Type B pancreatic cell (in vitro differentiated cells): Measurements from ENCODE around the gene ARHGEF10L. TPM values are rescaled to one million over a fixed set of nuclear protein-coding genes. Genes with fewer than 3 reads are reported as not detected.

ENCODE experiments used
- DNase-seq: peaks from one replicate; pipeline ENCODE4 v3.0.0; 2021; ENCODE audit warnings: mixed read lengths; ENCODE audit not compliant: unreplicated experiment; ENCODE audit errors: extremely low spot score
- H3K27ac Mint-ChIP-seq: 2 replicates; pipeline ENCODE4 v1.8.0; 2021; ENCODE audit warnings: mild to moderate bottlenecking, mixed read lengths
- H3K27me3 Mint-ChIP-seq: 2 replicates; pipeline ENCODE4 v1.8.0; 2021; ENCODE audit warnings: mixed read lengths
- H3K36me3 Mint-ChIP-seq: 2 replicates; pipeline ENCODE4 v1.8.0; 2021; ENCODE audit warnings: mixed read lengths
- H3K4me1 Mint-ChIP-seq: one replicate; pipeline ENCODE4 v1.8.0; 2021; ENCODE audit warnings: mixed read lengths; ENCODE audit not compliant: unreplicated experiment
- H3K4me3 Mint-ChIP-seq: 2 replicates; pipeline ENCODE4 v1.8.0; 2021; ENCODE audit warnings: mild to moderate bottlenecking, mixed read lengths
- H3K9me3 Mint-ChIP-seq: 2 replicates; pipeline ENCODE4 v1.8.0; 2021; ENCODE audit warnings: mixed read lengths
- total RNA-seq: library from RNA; stranded (reverse); gene quantifications from 2 replicates; pipeline ENCODE4 v1.2.1, GENCODE V29; 2021; ENCODE audit warnings: low replicate concordance
- TF ChIP-seq, protein P1 (sequence below): fragments of 200-600 bp; sonication (generic); conservative IDR thresholded peaks from 2 replicates; pipeline ENCODE4 v1.5.0; 2021; ENCODE audit warnings: antibody characterized with exemption, mild to moderate bottlenecking

Gene ARHGEF10L
- total RNA-seq, 1 donor from 2014 or later: 36.0 TPM

DNA sequence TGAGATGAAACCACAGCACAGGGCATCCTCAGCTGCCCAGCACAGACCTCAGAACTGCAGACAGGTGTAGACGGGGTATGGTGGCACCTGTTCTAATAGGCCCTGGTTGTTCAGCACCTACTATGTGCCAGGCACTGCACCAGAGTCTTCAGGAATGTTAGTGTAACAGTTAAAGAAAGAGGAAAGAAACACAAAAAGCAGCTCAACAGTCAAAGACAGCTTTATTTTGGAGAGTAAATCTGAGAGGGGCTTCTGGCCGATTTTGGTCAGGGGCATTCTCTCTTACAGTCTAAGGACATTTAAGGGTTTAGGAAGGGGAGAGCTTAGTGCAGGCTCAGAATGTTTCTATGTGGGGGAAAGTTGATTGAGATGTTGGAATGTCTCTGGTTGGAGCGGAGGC lies 170.5 kb downstream of the ARHGEF10L start:
- H3K4me1 Mint-ChIP-seq: peaks cover 5% of the 10 kb centered on the region
- peaks cover 17% of the 10 kb centered on the region for H3K27me3 Mint-ChIP-seq
- no peak overlapping the region for H3K4me3 Mint-ChIP-seq

DNA sequence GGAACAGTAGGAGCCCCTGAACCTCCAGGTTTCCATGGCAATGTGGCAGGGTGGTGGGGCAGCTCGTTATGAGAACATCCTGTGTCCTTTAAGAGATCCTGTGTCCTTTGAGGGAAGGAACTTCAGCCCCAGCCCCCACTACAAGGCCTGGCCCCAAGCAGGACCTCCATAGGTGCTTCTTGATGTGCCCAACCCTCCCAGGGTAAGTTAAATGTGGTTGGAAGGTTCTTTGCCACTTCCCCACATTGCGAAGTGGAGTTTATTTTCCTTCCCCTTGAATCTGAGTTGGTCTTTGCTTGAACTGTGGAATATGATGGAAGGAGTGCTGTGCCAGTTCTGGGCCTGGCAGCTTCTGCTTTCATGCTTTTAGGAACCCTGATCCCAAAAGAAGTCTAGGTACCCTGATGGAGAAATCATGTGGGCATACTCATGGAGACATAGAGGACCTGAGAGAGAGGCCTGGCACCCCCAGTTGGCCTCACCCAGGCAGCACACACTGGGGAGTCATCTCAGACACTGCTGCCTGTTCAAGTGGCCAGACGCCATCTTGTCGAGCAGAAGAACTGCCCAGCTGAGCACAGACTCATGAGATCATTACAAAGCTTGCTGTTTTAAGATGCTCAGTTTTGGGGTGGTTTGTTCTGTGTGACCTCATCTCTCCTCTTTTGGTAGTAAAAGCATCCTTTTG lies 171.5 kb downstream of the ARHGEF10L start:
- TF ChIP-seq, protein P1, sequence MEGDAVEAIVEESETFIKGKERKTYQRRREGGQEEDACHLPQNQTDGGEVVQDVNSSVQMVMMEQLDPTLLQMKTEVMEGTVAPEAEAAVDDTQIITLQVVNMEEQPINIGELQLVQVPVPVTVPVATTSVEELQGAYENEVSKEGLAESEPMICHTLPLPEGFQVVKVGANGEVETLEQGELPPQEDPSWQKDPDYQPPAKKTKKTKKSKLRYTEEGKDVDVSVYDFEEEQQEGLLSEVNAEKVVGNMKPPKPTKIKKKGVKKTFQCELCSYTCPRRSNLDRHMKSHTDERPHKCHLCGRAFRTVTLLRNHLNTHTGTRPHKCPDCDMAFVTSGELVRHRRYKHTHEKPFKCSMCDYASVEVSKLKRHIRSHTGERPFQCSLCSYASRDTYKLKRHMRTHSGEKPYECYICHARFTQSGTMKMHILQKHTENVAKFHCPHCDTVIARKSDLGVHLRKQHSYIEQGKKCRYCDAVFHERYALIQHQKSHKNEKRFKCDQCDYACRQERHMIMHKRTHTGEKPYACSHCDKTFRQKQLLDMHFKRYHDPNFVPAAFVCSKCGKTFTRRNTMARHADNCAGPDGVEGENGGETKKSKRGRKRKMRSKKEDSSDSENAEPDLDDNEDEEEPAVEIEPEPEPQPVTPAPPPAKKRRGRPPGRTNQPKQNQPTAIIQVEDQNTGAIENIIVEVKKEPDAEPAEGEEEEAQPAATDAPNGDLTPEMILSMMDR: no peak
- H3K4me3 Mint-ChIP-seq: no peak overlapping the region

More for the DNA sequence above, 170.5 kb downstream of the ARHGEF10L start:
- Mint-ChIP-seq H3K9me3 (no peaks in the 10 kb centered on the region), H3K27ac (no peak overlapping the region), H3K36me3 (no peaks in the 10 kb centered on the region)
- TF ChIP-seq, protein P1: no peak
- no peak for DNase-seq

DNA sequence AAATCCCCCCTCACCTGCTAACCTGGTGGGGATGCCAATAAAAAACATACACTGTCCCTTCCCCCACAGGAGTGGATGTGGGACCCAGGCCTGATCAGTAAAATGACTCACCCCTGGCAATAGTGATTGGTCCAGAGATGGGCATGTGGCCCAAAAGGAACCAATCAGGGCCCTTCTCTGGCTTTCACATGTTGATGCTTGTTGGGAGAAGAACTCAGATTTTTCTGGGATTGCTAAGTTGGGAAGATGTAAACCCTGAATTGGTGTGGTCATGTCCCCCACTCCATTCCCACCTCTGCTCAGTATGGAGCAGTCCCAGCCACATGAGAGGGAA lies 172.0 kb downstream of the ARHGEF10L start:
- H3K27ac Mint-ChIP-seq: no peak overlapping the region
- no peak overlapping the region for H3K4me3 Mint-ChIP-seq
- H3K9me3 Mint-ChIP-seq: no peaks in the 10 kb centered on the region
- no peaks in the 10 kb centered on the region for H3K36me3 Mint-ChIP-seq
- TF ChIP-seq, protein P1: no peak
- peaks cover 5% of the 10 kb centered on the region for H3K4me1 Mint-ChIP-seq
- no peak for DNase-seq
- peaks cover 12% of the 10 kb centered on the region for H3K27me3 Mint-ChIP-seq

More for the DNA sequence above, 171.5 kb downstream of the ARHGEF10L start:
- no peaks in the 10 kb centered on the region for H3K36me3 Mint-ChIP-seq
- H3K27ac Mint-ChIP-seq: no peak overlapping the region
- peaks cover 5% of the 10 kb centered on the region for H3K4me1 Mint-ChIP-seq
- H3K9me3 Mint-ChIP-seq: no peaks in the 10 kb centered on the region
- peaks cover 17% of the 10 kb centered on the region for H3K27me3 Mint-ChIP-seq
- DNase-seq: no peak

DNA sequence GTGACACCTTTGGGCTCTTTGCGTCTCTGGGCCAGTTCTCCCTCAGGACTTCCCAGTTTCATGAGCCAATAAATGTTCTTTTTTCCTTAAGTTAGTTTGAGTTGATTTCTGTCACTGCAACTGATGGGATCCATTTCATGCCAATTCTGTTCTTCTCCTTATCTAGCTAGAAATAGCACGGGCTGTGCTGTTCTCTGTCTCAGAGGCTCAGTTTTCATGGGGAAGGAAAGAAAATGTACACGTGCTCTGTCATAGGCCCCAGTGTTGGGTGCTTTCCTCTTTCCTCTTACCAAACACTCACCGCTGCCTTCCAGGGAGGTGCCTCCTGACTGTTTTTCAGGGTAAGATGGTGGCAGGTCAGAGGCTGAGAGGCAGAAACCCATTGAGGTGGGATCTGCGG lies 172.4 kb downstream of the ARHGEF10L start:
- DNase-seq: no peak
- no peaks in the 10 kb centered on the region for H3K9me3 Mint-ChIP-seq
- H3K4me1 Mint-ChIP-seq: peaks cover 5% of the 10 kb centered on the region
- H3K27me3 Mint-ChIP-seq: peaks cover 12% of the 10 kb centered on the region
- no peak overlapping the region for H3K4me3 Mint-ChIP-seq
- TF ChIP-seq, protein P1: no peak
- H3K27ac Mint-ChIP-seq: no peak overlapping the region
- H3K36me3 Mint-ChIP-seq: no peaks in the 10 kb centered on the region

DNA sequence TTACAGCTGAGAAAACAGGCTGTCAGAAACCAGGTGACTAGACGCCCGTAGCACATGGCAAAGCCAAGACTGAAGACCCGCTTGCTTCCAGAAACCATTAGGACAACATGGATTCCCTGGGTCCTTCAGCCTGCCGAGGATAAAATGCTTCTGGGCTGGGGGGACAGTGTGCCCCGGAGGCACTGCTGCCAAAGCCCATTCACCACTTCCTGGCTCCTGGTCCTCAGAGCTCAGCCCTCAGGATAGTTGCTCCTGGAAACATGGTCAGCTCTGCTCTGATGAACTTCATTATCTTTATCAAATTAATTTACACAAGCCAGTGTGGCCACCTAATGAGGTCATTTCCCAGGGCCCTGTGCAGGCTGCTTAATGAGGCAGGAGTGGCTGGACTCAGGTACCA lies 174.5 kb downstream of the ARHGEF10L start:
- Mint-ChIP-seq H3K9me3 (no peaks in the 10 kb centered on the region), H3K27ac (no peak overlapping the region), H3K4me3 (no peak overlapping the region), H3K4me1 (peaks cover 5% of the 10 kb centered on the region), H3K36me3 (no peaks in the 10 kb centered on the region), H3K27me3 (peaks cover 12% of the 10 kb centered on the region)
- TF ChIP-seq, protein P1: no peak
- no peak for DNase-seq
